IMR-90 (cell line): ENCODE measurements around the gene FAM20C. TPM values are rescaled to one million over a fixed set of nuclear protein-coding genes. Genes with fewer than 3 reads are reported as not detected.

Source experiments
- ATAC-seq: fragments of 200-7000 bp; cut with Tn5 transposase; 2 replicates; pipeline ENCODE4 v1.9.1; 2020; ENCODE audit warnings: low read depth, mild to moderate bottlenecking, moderate library complexity
- BruUV-seq: library from RNA; stranded (reverse); fragments of 400-500 nt; replicated peaks from 2 replicates; lab custom pipeline; 2021; lab: Mats Ljungman, UMichigan
- CTCF ChIA-PET: fragments of 300-600 bp; formaldehyde crosslinking; extraction: SDS; loops from one replicate; lab custom pipeline; 2021; ENCODE audit warnings: antibody characterized with exemption; lab: Yijun Ruan, JAX
- POLR2A ChIA-PET: fragments of 300-600 bp; sonication (Branson Sonifier 250); formaldehyde crosslinking; loops from one replicate; lab custom pipeline; 2022; ENCODE audit warnings: antibody characterized with exemption; ENCODE audit not compliant: unreplicated experiment; lab: Charles Lee
- DNase-seq: peaks from one replicate; pipeline ENCODE4 v3.0.0; 2013
- H2AFZ ChIP-seq: replicated peaks from 2 replicates; pipeline ENCODE3; 2013; ENCODE audit warnings: low read length, mild to moderate bottlenecking; ENCODE audit not compliant: poor library complexity
- H2AK5ac ChIP-seq: 2 replicates; pipeline ENCODE4 v1.6.1; 2013; ENCODE audit warnings: low read depth, low read length, inconsistent platforms
- H2AK9ac ChIP-seq: replicated peaks from 2 replicates; pipeline ENCODE3; 2013; ENCODE audit warnings: mild to moderate bottlenecking, low read depth, low read length, moderate library complexity; ENCODE audit not compliant: poor library complexity
- H2BK120ac ChIP-seq: 2 replicates; pipeline ENCODE4 v1.6.1; 2013; ENCODE audit warnings: low read depth, low read length, inconsistent platforms
- H2BK15ac ChIP-seq: 3 replicates; pipeline ENCODE4 v1.6.1; 2013; ENCODE audit warnings: low read depth, low read length, inconsistent platforms
- H2BK20ac ChIP-seq: 2 replicates; pipeline ENCODE4 v1.6.1; 2013; ENCODE audit warnings: low read depth, mild to moderate bottlenecking, inconsistent platforms, low read length, moderate library complexity
- H2BK5ac ChIP-seq: 2 replicates; pipeline ENCODE4 v1.6.1; 2013; ENCODE audit warnings: mild to moderate bottlenecking, low read depth, low read length, inconsistent platforms; ENCODE audit not compliant: poor library complexity, severe bottlenecking
- H3K14ac ChIP-seq: replicated peaks from 2 replicates; pipeline ENCODE4 v1.6.1; 2013; ENCODE audit warnings: low read depth, low read length, inconsistent platforms
- H3K18ac ChIP-seq: 2 replicates; pipeline ENCODE4 v1.6.1; 2013; ENCODE audit warnings: low read depth, low read length, control low read depth
- H3K23ac ChIP-seq: 2 replicates; pipeline ENCODE4 v1.6.1; 2013; ENCODE audit warnings: low read depth, low read length, inconsistent platforms
- H3K27ac ChIP-seq: 2 replicates; pipeline ENCODE4 v1.5.1; 2013; ENCODE audit warnings: mild to moderate bottlenecking, control low read depth, low read length; ENCODE audit not compliant: insufficient read depth
- H3K27me3 ChIP-seq: 2 replicates; pipeline ENCODE4 v1.6.1; 2013; ENCODE audit warnings: low read length; ENCODE audit not compliant: control insufficient read depth, insufficient read depth
- H3K36me3 ChIP-seq: 2 replicates; pipeline ENCODE4 v1.6.1; 2013; ENCODE audit warnings: low read length, mixed read lengths; ENCODE audit not compliant: control insufficient read depth, insufficient read depth
- H3K4ac ChIP-seq: 2 replicates; pipeline ENCODE4 v1.6.1; 2013; ENCODE audit warnings: low read depth, low read length, inconsistent platforms
- H3K4me1 ChIP-seq: 2 replicates; pipeline ENCODE4 v1.6.1; 2013; ENCODE audit warnings: low read length, mixed read lengths; ENCODE audit not compliant: control insufficient read depth, insufficient read depth
- H3K4me2 ChIP-seq: 2 replicates; pipeline ENCODE4 v1.6.1; 2013; ENCODE audit warnings: low read depth, mild to moderate bottlenecking, control low read depth, low read length, moderate library complexity
- H3K4me3 ChIP-seq: 2 replicates; pipeline ENCODE4 v1.5.1; 2013; ENCODE audit warnings: low read depth, mild to moderate bottlenecking, control low read depth, low read length, moderate library complexity; ENCODE audit not compliant: insufficient read depth
- H3K56ac ChIP-seq: 2 replicates; pipeline ENCODE4 v1.6.1; 2013; ENCODE audit warnings: low read length, inconsistent platforms; ENCODE audit not compliant: insufficient read depth; ENCODE audit errors: extremely low read depth
- H3K79me1 ChIP-seq, 2 experiments: 2 replicates each; pipeline ENCODE4 v1.6.1; 2013; ENCODE audit warnings: low read length in 2 of 2, inconsistent platforms in 1 of 2, low read depth in 1 of 2
- H3K9ac ChIP-seq: 2 replicates; pipeline ENCODE4 v1.6.1; 2013; ENCODE audit warnings: low read depth, low read length, control low read depth
- H3K9me1 ChIP-seq: 2 replicates; pipeline ENCODE4 v1.6.1; 2013; ENCODE audit warnings: low read length, inconsistent platforms; ENCODE audit not compliant: insufficient read depth
- H3K9me3 ChIP-seq: 2 replicates; pipeline ENCODE4 v1.6.1; 2013; ENCODE audit warnings: low read length; ENCODE audit not compliant: control insufficient read depth, insufficient read depth
- H4K20me1 ChIP-seq: 2 replicates; pipeline ENCODE4 v1.6.1; 2013; ENCODE audit warnings: low read length, inconsistent platforms; ENCODE audit not compliant: insufficient read depth
- H4K5ac ChIP-seq: 2 replicates; pipeline ENCODE4 v1.6.1; 2013; ENCODE audit warnings: mild to moderate bottlenecking, low read depth, low read length, control low read depth
- H4K8ac ChIP-seq, 2 experiments: 2 replicates each; pipeline ENCODE4 v1.6.1; 2013; ENCODE audit warnings: low read depth in 2 of 2, low read length in 2 of 2, control low read depth in 1 of 2, inconsistent platforms in 1 of 2
- H4K91ac ChIP-seq: 2 replicates; pipeline ENCODE4 v1.6.1; 2013; ENCODE audit warnings: low read depth, low read length, inconsistent platforms; ENCODE audit not compliant: insufficient read depth
- BHLHE40 ChIP-seq: fragments of 150-350 bp; IDR thresholded peaks from 2 replicates; pipeline ENCODE4 v1.6.1; 2016; ENCODE audit warnings: mild to moderate bottlenecking, low read depth, low read length
- CEBPB ChIP-seq: IDR thresholded peaks from 2 replicates; pipeline ENCODE4 v1.6.1; 2012; ENCODE audit warnings: low read depth, low read length, improper control_type of control experiment
- CHD1 ChIP-seq: IDR thresholded peaks from 2 replicates; pipeline ENCODE4 v1.6.1; 2012; ENCODE audit warnings: low read depth, low read length, improper control_type of control experiment
- CTCF ChIP-seq: conservative IDR thresholded peaks from 2 replicates; pipeline ENCODE4 v1.5.1; 2012; ENCODE audit warnings: mild to moderate bottlenecking, low read depth, low read length, improper control_type of control experiment
- ELK1 ChIP-seq: fragments of 150-350 bp; IDR thresholded peaks from 2 replicates; pipeline ENCODE4 v1.6.1; 2016; ENCODE audit warnings: low read depth, mild to moderate bottlenecking, low read length, moderate library complexity, borderline replicate concordance
- FOS ChIP-seq: fragments of 150-350 bp; IDR thresholded peaks from 2 replicates; pipeline ENCODE4 v1.6.1; 2016; ENCODE audit warnings: low read depth, low read length
- MAFK ChIP-seq: IDR thresholded peaks from 2 replicates; pipeline ENCODE4 v1.6.1; 2012; ENCODE audit warnings: low read depth, low read length, improper control_type of control experiment
- MAZ ChIP-seq: IDR thresholded peaks from 2 replicates; pipeline ENCODE4 v1.6.1; 2012; ENCODE audit warnings: low read depth, mild to moderate bottlenecking, low read length, improper control_type of control experiment, moderate library complexity, borderline replicate concordance
- MXI1 ChIP-seq: IDR thresholded peaks from 2 replicates; pipeline ENCODE4 v1.6.1; 2012; ENCODE audit warnings: low read depth, mild to moderate bottlenecking, low read length, moderate library complexity, borderline replicate concordance
- NFE2L2 ChIP-seq: fragments of 150-350 bp; IDR thresholded peaks from 2 replicates; pipeline ENCODE4 v1.6.1; 2016; ENCODE audit warnings: low read depth, mild to moderate bottlenecking, low read length
- POLR2A ChIP-seq: IDR thresholded peaks from 2 replicates; pipeline ENCODE4 v1.6.1; 2012; ENCODE audit warnings: mild to moderate bottlenecking, low read depth, low read length
- RAD21 ChIP-seq: IDR thresholded peaks from 2 replicates; pipeline ENCODE4 v1.6.1; 2012; ENCODE audit warnings: low read length, improper control_type of control experiment
- RCOR1 ChIP-seq: IDR thresholded peaks from 2 replicates; pipeline ENCODE4 v1.6.1; 2012; ENCODE audit warnings: mild to moderate bottlenecking, low read length, improper control_type of control experiment; ENCODE audit not compliant: insufficient replicate concordance
- RFX5 ChIP-seq: IDR thresholded peaks from 2 replicates; pipeline ENCODE4 v1.8.0; 2012; ENCODE audit warnings: low read depth, mild to moderate bottlenecking, low read length, moderate library complexity
- SMC3 ChIP-seq: fragments of 150-350 bp; IDR thresholded peaks from 2 replicates; pipeline ENCODE4 v1.6.1; 2016; ENCODE audit warnings: low read depth, mild to moderate bottlenecking, antibody characterized with exemption, low read length, moderate library complexity
- USF2 ChIP-seq: fragments of 150-350 bp; IDR thresholded peaks from 2 replicates; pipeline ENCODE4 v1.6.1; 2017; ENCODE audit warnings: mild to moderate bottlenecking, antibody characterized with exemption, low read length, low read depth
- WGBS, 2 experiments: methylation state at CpG; one replicate each; pipeline versions ENCODE4 v1.1.5 to v1.1.7; 2013; ENCODE audit warnings: missing lambda C conversion rate in 2 of 2; ENCODE audit not compliant: insufficient read length in 1 of 2; ENCODE audit errors: extremely low coverage in 2 of 2; 5-methylcytosine and 5-hydroxymethylcytosine counted together
- dilution Hi-C: fragments of 300-500 bp; cut with HindIII; formaldehyde crosslinking; loops from one replicate; pipeline ENCODE4 v1.14.3; 2018; ENCODE audit warnings: low sequenced_read_pairs; ENCODE audit not compliant: unreplicated experiment
- in situ Hi-C: fragments of 300-500 bp; cut with MboI; formaldehyde crosslinking; loops from 3 replicates; pipeline ENCODE4 v1.14.3; 2019; ENCODE audit warnings: low sequenced_read_pairs, inconsistent platforms, mixed read lengths
- intact Hi-C: fragments of 100-400 bp; cut with micrococcal nuclease; formaldehyde crosslinking; loops from 2 replicates; pipeline ENCODE4 v1.10.0; 2022
- polyA plus RNA-seq, 3 experiments: library from polyadenylated mRNA; depleted of rRNA; stranded (reverse); fragments of >200 nt; gene quantifications; 2 replicates each; pipeline ENCODE4 v1.2.3, GENCODE V29; 2012; ENCODE audit warnings: low replicate concordance in 1 of 3
- total RNA-seq: library from RNA; depleted of rRNA; stranded (reverse); fragments of >200 nt; gene quantifications from 2 replicates; pipeline ENCODE4 v1.2.3, GENCODE V29; 2012

Gene FAM20C
- total and polyA plus RNA-seq, 2 of the 4 experiments (the other 2 are of a cell fraction) = 7.7 to 36.6 TPM

- H3K56ac ChIP-seq = no peak overlapping the region
- H3K9ac ChIP-seq = no peak overlapping the region
- H4K20me1 ChIP-seq = no peaks in the 10 kb centered on the region
- H3K36me3 ChIP-seq = peaks cover 97% of the 10 kb centered on the region
- no peak overlapping the region for H3K14ac ChIP-seq
- dilution Hi-C loops (no loop called here), in situ Hi-C loops (no loop called here), intact Hi-C loops (no loop called here)
- POLR2A ChIA-PET = no interaction called here
- no peaks in the 10 kb centered on the region for H3K9me1 ChIP-seq
- H3K4me2 ChIP-seq = no peak overlapping the region
- H3K23ac ChIP-seq = no peak overlapping the region
- H2BK5ac ChIP-seq = no peak overlapping the region
- no peak overlapping the region for H2BK120ac ChIP-seq
- H3K27ac ChIP-seq = no peak overlapping the region
- H3K9me3 ChIP-seq = peaks cover 8% of the 10 kb centered on the region
- no peaks in the 10 kb centered on the region for H3K79me1 ChIP-seq
- H3K18ac ChIP-seq = no peak overlapping the region
- ATAC-seq (no peak), DNase-seq (no peak)
- no peak overlapping the region for H2AK9ac ChIP-seq
- no peak overlapping the region for H3K4ac ChIP-seq
- no peak overlapping the region for H4K91ac ChIP-seq
- CTCF ChIA-PET = no interaction called here
- no peak overlapping the region for H2AFZ ChIP-seq
- TF ChIP-seq ELK1 = no peak
- TF ChIP-seq CTCF = no peak
- no peak for TF ChIP-seq RAD21
- TF ChIP-seq RCOR1 = no peak
- no peak for TF ChIP-seq MXI1
- no peak for TF ChIP-seq SMC3
- no peak for TF ChIP-seq MAFK
- no peak for TF ChIP-seq CEBPB
- TF ChIP-seq FOS = no peak
- no peak for TF ChIP-seq MAZ
- TF ChIP-seq RFX5 = no peak
- no peak for TF ChIP-seq NFE2L2
- TF ChIP-seq POLR2A = no peak
- no peak for TF ChIP-seq USF2
- no peak for TF ChIP-seq BHLHE40
- TF ChIP-seq CHD1 = no peak
- H4K8ac ChIP-seq = no peak overlapping the region
- no peak overlapping the region for H2BK15ac ChIP-seq
- H3K4me3 ChIP-seq = no peak overlapping the region
- H4K5ac ChIP-seq = no peak overlapping the region
- WGBS, 2 experiments = 97% methylated on average over 20 of the region's 44 CpGs; no CpG with 5 or more reads in 1 of the 2 experiments
- no peaks in the 10 kb centered on the region for H3K4me1 ChIP-seq
- no peak overlapping the region for H2AK5ac ChIP-seq
- no peak overlapping the region for H2BK20ac ChIP-seq
- no peaks in the 10 kb centered on the region for H3K27me3 ChIP-seq
- no TSS peak for BruUV-seq
These were observed 63.5 kb downstream of the FAM20C start for GRCh38 chr7:255721-256361.
